GM10847 (cell line): ENCODE results near the gene DIO1.

ENCODE experiments used
- POLR2A ChIP-seq: IDR thresholded peaks from 2 replicates; pipeline ENCODE4 v1.6.1; 2011; ENCODE audit not compliant: insufficient read length; ENCODE audit errors: extremely low read depth

Gene DIO1

DNA sequence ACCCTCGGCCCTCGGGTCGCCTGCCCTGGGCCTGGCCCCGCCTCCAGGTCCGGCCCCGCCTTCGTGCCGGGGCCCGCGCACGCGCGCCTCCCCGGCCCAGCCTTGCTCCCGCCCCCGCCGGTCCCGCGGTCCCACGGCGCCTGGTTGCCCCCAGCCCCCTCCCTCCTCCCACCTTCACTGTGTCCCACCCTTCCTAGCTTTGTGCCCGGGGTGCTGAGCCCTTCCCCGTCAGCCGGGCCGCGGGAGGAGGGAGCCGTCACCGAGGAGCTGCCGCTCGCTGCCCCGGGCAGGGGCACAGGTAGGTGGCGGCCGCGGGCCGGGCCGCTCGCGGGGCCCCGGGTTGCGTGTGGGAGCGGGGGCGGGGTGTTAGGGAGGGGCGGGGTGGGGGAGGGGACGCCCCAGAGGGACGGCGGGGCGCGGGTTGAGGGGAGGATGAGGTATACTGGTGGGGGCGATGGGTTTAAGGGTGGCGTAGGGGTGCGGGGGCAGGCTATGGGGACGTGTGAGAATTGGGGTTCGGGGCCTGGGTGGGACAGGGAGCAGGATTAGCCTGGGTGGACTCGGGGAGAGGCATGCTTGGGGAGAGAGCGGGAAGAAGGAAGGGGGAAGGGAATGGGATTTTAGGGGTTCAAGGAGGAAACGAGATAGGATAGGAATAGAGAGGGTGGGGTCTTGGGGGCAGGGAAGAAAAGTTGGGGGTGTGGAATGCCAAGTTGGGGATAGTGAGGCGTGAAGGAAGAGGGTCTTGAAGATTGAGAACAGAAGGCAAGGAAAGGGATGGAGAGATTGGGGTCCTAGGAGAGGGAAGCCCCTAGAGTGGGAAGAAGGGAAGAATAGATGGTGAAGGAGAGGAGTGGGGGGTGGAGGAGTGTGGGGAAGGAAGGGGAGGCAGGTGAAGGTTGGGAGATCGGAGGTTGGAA is 52.5 kb downstream of the DIO1 start, which contains the start of gene LRRC42:
LRRC42 (plus strand) TSS at position 99 of the 920 bp plus-strand sequence. CDS start 5,650 bp downstream, outside the sequence.
- no peak for TF ChIP-seq POLR2A

DNA sequence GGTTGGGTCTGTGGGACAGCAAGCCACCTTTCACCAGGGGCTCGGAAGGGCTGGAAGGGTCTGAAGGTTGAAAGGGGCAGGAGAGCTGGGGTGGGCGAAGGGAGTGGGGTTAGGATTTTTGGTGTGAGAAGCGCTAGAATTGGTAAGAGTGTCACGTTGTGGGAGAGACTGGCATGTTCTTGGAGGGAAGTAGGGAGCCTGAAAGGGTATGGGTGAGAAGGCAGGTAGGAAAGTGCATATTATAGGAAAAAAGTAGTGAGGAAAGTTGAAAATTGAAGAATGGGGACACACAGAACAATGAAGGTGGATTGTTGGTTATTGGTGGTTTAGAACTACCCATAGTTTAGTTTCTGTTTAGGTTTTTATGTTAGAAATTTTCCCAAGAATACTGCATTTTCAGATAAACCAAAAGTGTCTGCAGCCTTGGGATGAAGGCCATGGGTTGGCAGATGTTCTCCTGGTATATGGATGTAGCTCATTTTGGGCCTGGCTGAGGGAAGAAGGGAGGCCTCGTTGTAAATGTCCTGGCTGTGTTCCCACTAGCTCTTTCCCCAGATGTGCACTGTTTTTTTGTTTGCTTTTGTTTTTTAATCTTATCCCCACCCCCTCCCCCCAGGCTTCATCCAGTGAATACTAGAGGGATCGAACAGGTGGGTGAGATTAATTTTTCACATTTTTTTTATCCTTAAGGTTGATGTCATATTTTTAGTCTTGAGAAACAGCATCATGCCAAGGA is 53.4 kb downstream of the DIO1 start:
- TF ChIP-seq POLR2A = no peak

DNA sequence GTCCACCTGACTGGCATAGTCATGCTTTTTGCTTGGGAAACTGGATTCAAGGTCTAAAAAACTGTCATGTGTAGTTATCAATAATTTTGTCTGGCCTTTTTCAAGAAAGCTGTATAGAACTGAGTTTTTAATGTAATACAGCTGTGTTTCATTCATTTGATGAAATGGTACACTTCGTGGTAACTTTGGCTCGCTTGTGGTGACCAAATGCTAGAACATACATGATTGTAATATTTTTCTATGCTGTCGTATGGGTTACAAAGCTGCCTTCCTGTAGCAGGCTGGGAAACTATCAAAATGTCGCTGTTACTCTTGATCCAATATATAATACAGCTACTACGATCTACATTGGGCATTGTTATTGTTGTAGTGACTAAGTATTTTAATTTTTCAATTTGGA is 54.3 kb downstream of the DIO1 start:
- TF ChIP-seq POLR2A = no peak

DNA sequence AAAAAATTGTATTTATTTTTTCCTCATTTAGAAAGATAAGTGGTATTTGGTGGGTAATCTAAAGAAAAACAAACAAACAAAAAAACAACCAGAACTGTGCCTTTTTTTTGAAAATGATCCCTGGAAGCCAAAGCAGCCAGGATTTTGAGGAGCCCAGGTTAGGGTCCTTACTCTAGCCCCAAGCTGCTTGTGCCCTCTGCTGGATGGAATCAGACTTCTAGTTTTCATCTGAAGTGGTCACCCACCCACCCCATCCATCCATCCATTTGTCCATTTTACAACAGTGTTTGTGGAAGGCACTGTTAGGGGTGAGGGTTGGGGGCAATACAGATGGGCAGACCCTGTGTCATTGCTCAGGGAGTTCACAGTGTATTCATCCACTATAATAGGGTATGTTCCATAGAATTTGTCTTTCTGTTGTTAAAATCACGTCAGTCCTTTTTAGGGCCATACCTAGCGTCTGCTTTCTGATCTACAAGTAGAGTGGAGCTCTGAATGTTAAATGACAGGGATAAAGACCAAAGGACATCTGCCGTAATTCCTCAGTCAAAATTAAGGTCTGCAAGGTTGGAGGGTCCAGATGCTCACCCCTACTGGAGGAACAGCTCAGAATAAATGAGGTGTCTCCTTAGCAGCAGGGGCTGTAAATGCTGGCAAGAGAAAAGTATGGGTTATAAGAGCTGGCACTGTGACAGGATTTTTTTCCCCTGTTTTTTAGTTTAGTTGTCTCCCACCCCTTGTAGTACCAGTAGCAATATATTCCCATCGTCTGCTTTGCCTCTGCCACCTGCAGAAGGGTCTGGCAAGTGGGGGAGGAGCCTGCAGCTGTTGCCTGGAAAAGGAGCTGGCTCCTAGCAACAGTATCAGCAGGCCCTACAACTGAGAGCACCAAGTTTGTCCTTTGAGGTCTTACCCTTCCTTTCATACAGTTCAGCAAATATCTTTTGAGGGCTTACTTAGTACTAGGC is 55.3 kb downstream of the DIO1 start:
- TF ChIP-seq POLR2A = no peak

DNA sequence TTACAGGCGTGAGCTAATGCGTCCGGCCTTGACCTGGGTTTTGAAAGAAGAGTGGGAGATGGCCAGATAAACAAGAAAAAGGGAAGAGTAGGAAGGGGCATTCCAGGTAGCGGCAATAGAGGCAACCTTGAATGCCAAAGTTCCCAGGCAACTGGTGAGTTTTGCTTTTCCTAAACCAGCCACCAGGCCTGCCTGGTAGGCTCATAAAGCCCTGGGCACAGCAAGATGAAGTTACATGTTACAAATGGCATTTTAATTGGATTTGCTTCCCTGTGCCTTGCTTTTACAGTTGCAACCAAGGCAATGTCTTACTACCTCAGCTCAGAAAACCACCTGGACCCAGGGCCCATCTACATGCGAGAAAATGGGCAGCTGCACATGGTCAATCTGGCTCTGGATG is 57.7 kb downstream of the DIO1 start:
- no peak for TF ChIP-seq POLR2A

DNA sequence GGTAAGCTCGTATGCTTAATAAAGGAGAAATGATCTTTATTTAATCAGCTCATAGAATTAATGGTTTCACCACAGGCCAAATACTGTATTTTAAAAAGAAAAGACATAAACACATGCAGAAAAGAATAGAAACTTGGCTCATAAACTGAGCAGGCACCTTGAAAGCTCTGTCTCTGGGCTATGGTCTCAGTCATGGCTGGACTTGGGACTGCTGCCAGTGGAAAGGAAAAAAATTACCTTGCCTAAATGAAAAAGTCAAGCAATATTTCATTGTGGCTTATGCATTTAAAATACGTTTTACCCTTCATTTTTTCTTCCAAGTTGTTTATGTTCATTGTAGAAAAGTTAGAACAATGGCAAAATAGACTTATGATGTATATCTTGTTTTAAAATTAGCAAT is 60.1 kb downstream of the DIO1 start:
- no peak for TF ChIP-seq POLR2A

DNA sequence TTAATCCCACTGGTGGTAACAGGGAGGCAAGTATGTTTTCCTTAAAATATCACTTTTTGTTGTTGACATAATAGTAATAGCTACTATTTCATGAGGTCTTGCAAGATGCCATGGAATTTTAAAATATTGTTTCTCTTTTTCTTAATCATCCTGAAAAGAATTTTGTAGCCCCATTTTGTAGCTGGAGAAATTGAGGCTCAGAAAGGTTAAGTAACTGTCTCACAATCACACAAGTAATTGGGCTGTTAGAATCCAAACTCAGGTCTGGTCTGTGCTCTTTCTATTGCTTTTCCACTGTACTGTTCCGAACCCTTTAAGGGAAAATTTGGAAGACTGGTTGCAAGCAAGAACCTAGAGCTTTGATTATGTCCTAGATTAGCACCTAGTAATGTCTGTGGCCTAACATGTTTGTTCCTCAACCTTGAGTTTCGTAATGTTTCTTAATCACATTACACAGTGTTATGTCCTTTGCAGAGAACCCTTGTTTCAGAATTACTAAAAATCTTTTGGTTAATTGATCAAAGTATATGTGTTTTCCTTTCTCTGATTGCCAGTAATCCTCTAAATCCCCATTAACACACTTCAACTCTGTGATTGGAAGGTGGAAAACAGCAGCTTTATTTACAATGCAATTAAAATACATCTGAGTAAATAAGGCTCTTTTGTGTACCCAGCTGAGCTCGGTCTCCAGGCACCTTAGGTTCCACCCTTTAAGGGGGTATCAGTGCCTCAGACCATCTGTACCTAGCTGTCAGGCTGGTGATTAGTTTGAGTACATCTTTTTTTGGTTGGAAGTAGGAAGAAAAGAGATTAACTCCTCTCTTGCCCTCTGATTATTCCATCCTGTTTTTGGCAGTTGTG is 62.6 kb downstream of the DIO1 start:
- no peak for TF ChIP-seq POLR2A

DNA sequence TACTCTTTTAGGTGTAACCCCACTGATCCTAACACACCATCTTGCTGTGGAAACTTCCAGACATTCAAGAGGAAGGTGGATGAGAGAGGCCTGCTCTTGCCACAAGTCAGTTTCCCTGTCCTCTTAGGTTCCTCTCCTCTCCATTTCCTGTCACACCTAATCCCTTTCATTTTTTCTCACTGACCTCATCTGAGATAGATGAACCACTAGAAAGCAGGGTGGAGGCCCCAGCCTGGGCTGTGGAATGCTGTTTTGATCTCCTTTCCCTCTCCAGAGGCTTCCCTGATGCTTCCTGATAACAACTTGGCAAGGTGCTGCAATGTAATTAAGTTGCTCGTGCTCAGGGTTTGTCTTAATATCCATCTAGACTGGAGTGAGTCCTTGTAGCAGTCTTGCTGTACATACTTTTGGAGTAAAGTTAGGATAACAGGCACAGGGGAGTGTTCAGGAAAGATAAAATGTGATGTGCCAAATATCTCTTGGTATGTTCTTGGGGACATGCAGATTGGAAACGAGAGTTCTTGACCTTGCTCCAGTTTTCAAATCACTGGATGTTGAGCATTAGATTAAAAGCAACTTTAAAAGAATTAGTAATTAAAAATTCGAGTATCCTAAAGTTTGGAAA is 63.3 kb downstream of the DIO1 start:
- TF ChIP-seq POLR2A = no peak

DNA sequence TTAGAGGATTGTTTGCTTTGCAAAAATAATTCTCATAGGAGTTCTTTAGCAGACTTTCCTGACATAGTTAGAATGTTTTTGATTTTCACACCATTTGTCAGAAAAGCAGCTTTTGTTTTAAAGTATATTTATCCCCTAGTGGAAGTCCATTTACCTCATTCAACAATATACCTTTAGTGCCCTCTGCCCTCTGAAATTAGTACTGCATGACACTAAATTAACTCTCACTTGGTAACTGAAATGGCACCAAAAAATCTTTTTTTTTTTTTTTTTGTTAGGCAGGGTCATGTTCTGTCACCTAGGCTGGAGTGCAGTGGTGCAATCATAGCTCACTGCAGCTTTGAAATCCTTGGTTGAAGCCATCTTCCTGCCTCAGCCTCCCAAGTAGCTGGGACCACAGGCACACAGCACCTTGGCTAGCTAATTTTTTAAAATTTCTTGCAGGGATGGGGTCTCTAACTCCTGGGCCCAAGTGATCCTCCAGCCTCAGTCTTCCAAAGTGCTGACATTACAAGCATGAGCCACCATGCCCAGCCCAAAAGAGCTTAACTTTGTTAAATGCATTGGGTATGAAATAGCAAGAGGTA is 65.8 kb downstream of the DIO1 start:
- TF ChIP-seq POLR2A = no peak
